Measurements from ENCODE around the gene CDH12.

GRCh38 chr5:22708770-22709328 lies 144.3 kb downstream of the CDH12 start:
- no peak for TF ChIP-seq EP300 (IDR thresholded peaks at IDR 0.05)
- TF ChIP-seq, protein P1, sequence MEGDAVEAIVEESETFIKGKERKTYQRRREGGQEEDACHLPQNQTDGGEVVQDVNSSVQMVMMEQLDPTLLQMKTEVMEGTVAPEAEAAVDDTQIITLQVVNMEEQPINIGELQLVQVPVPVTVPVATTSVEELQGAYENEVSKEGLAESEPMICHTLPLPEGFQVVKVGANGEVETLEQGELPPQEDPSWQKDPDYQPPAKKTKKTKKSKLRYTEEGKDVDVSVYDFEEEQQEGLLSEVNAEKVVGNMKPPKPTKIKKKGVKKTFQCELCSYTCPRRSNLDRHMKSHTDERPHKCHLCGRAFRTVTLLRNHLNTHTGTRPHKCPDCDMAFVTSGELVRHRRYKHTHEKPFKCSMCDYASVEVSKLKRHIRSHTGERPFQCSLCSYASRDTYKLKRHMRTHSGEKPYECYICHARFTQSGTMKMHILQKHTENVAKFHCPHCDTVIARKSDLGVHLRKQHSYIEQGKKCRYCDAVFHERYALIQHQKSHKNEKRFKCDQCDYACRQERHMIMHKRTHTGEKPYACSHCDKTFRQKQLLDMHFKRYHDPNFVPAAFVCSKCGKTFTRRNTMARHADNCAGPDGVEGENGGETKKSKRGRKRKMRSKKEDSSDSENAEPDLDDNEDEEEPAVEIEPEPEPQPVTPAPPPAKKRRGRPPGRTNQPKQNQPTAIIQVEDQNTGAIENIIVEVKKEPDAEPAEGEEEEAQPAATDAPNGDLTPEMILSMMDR (IDR thresholded peaks at IDR 0.05), result no peak
